GM18519 (cell line): ENCODE results near the gene KIF4A.
"Not testable (repeated sequence)": the region's sequence is repeated elsewhere in the genome, so short reads cannot be mapped to it uniquely, and the experiment has no call there.

Experiments
- ATAC-seq: cut with Tn5 transposase; IDR thresholded peaks from one replicate; pipeline ENCODE4 v1.9.1; 2021; ENCODE audit warnings: mild to moderate bottlenecking, moderate library complexity; ENCODE audit not compliant: unreplicated experiment, low FRiP score

Gene KIF4A

GRCh38 chrX:70359458-70359857, 69.6 kb downstream of the KIF4A start:
- ATAC-seq, result no peak

GRCh38 chrX:70360366-70360765, 70.5 kb downstream of the KIF4A start:
- ATAC-seq, result no peak

- ATAC-seq, result not testable (repeated sequence)
Measured at GRCh38 chrX:70368731-70369130, 78.8 kb downstream of the KIF4A start.

GRCh38 chrX:70386235-70386634, 96.3 kb downstream of the KIF4A start:
- no peak for ATAC-seq

- ATAC-seq, result no peak
Measured at GRCh38 chrX:70398899-70399298, 109.0 kb downstream of the KIF4A start.

GRCh38 chrX:70400181-70400580, 110.3 kb downstream of the KIF4A start:
- not testable (repeated sequence) for ATAC-seq

GRCh38 chrX:70402721-70403120, 112.8 kb downstream of the KIF4A start:
- no peak for ATAC-seq

GRCh38 chrX:70405003-70405402, 115.1 kb downstream of the KIF4A start:
- no peak for ATAC-seq

GRCh38 chrX:70410921-70411320, 121.0 kb downstream of the KIF4A start:
- no peak for ATAC-seq

GRCh38 chrX:70411475-70411874, 121.6 kb downstream of the KIF4A start:
- no peak for ATAC-seq

- ATAC-seq, result no peak
Measured at GRCh38 chrX:70421618-70422017, 131.7 kb downstream of the KIF4A start.

GRCh38 chrX:70422851-70423341, 133.0 kb downstream of the KIF4A start, which contains the start of gene GDPD2:
GDPD2 (plus strand) TSS chrX:70423314; CDS start chrX:70424985, 1,671 bp downstream.
- no peak for ATAC-seq

GRCh38 chrX:70423936-70424675, 134.2 kb downstream of the KIF4A start:
- no peak for ATAC-seq

GRCh38 chrX:70424801-70425200, 134.9 kb downstream of the KIF4A start:
- no peak for ATAC-seq

GRCh38 chrX:70426286-70427278, 136.7 kb downstream of the KIF4A start:
- ATAC-seq, result no peak

GRCh38 chrX:70427365-70427764, 137.5 kb downstream of the KIF4A start:
- ATAC-seq, result no peak

GRCh38 chrX:70429759-70430158, 139.9 kb downstream of the KIF4A start:
- ATAC-seq, result no peak

- ATAC-seq, result no peak
Measured at GRCh38 chrX:70432936-70433847, 143.3 kb downstream of the KIF4A start.

- ATAC-seq, result peak; percentile 47
Measured at GRCh38 chrX:70433848-70434351, 144.0 kb downstream of the KIF4A start.

- no peak for ATAC-seq
Measured at GRCh38 chrX:70434352-70434866, 144.5 kb downstream of the KIF4A start.
